Activated CD4-positive, CD25-positive, alpha-beta regulatory T cell treated with anti-CD3 and anti-CD28 coated beads, Interleukin-2, amount 50 U/mL, for 72 hours (primary cell): ENCODE results near the gene DNLZ.

Source experiments
- DNase-seq: peaks from one replicate; pipeline ENCODE4 v3.0.0; 2021

DNLZ gene

GRCh38 chr9:136342181-136343120, 21.1 kb downstream of the DNLZ start:
- peak; percentile 70 for DNase-seq

- no peak for DNase-seq
Observed at GRCh38 chr9:136341769-136342168, 21.8 kb downstream of the DNLZ start.

GRCh38 chr9:136341042-136341655, 22.4 kb downstream of the DNLZ start:
- DNase-seq: no peak

- DNase-seq: no peak
Observed at GRCh38 chr9:136340356-136341041, 23.0 kb downstream of the DNLZ start.

- no peak for DNase-seq
Observed at GRCh38 chr9:136339958-136340310, 23.6 kb downstream of the DNLZ start.

GRCh38 chr9:136339173-136339957, 24.2 kb downstream of the DNLZ start:
- DNase-seq: peak; percentile 51

- no peak for DNase-seq
Observed at GRCh38 chr9:136338511-136338910, 25.0 kb downstream of the DNLZ start.

- DNase-seq: no peak
Observed at GRCh38 chr9:136337416-136338395, 25.8 kb downstream of the DNLZ start.

GRCh38 chr9:136336881-136337280, 26.7 kb downstream of the DNLZ start:
- DNase-seq: no peak

GRCh38 chr9:136336156-136336870, 27.2 kb downstream of the DNLZ start:
- DNase-seq: no peak

GRCh38 chr9:136335296-136336155, 28.0 kb downstream of the DNLZ start:
- DNase-seq: no peak

- no peak for DNase-seq
Observed at GRCh38 chr9:136334541-136334940, 29.0 kb downstream of the DNLZ start.

- DNase-seq: no peak
Observed at GRCh38 chr9:136333486-136333885, 30.1 kb downstream of the DNLZ start.

GRCh38 chr9:136333045-136333444, 30.5 kb downstream of the DNLZ start:
- DNase-seq: no peak

GRCh38 chr9:136332482-136332983, 31.0 kb downstream of the DNLZ start:
- DNase-seq: no peak

- DNase-seq: no peak
Observed at GRCh38 chr9:136331556-136332481, 31.7 kb downstream of the DNLZ start.

GRCh38 chr9:136331030-136331429, 32.5 kb downstream of the DNLZ start:
- no peak for DNase-seq

GRCh38 chr9:136330406-136330990, 33.0 kb downstream of the DNLZ start:
- no peak for DNase-seq
